Endometrium (tissue), 2 donors: ENCODE data around the gene CAB39L.

Experiments used
- FAIRE-seq: peaks from 2 replicates; lab custom pipeline; 2012; peaks lifted over from hg19 to GRCh38; lab: Jason Lieb, UNC
- donor health status: control.
- donor health status: control.

Gene CAB39L

GRCh38 chr13:49399801-49400472, 43.9 kb downstream of the CAB39L start:
- no peak for FAIRE-seq

GRCh38 chr13:49395878-49396380, 47.9 kb downstream of the CAB39L start:
- no peak for FAIRE-seq

GRCh38 chr13:49395451-49395865, 48.4 kb downstream of the CAB39L start:
- FAIRE-seq: no peak

DNA sequence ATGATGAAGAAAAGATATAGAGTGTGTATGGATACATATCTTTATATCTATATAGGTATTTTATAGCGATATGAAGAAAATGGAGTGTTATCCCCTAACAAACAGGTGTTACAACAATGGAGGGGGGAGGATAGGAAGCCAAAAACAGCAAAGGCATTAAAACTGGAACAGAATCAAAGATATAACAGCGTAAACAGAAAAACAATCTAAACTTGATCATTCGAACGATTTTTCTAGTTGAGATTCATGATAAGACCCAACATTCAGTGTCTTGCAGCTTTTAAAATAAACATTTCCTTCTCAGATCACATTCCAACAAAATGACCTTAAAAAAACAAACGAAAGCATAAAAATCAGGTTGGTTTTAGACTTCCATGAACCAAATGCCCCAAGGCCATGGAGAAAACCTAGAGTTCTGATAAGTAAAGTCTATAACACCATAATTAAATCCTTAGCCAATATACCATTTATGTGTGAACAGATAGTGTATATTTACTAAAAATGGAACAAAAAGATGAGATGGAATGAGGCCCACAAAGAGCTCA, 55.7 kb downstream of the CAB39L start:
- FAIRE-seq: no peak

DNA sequence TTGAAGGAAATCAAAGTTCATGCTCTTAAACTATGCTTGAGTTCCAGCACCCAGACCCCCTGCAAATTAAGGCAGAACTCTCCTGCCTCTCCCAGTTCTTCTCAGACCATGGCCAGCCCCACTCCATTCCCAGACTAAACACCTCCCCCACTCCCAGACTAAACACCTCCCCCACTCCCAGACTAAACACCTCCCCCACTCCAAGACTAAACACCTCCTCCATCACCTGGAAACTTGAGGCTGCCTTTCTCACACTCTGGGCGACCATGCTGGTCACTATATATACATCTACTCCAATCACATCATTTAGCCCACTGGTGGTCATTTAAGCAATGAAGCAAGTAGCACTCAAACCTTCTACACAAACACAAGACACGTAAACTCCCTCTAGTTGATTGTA, 57.2 kb downstream of the CAB39L start:
- FAIRE-seq: no peak

DNA sequence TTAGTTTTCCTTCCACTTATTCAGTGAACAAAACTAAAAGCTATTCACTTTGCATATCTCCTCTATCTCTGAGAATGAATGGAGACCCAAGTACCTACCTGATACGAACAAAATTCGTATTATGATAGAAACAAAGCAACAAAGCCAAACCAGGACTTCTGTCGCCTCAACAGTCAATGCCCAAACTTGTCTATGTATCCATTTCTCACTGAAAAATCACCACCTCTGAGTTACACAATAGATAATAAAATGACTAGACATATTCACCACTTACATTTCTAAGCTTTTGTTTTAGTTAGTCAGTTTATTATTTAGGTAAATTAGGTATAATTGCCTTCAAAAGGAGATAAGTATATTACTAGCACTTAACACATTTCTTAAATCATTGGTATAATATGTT, 67.7 kb downstream of the CAB39L start:
- FAIRE-seq: no peak

DNA sequence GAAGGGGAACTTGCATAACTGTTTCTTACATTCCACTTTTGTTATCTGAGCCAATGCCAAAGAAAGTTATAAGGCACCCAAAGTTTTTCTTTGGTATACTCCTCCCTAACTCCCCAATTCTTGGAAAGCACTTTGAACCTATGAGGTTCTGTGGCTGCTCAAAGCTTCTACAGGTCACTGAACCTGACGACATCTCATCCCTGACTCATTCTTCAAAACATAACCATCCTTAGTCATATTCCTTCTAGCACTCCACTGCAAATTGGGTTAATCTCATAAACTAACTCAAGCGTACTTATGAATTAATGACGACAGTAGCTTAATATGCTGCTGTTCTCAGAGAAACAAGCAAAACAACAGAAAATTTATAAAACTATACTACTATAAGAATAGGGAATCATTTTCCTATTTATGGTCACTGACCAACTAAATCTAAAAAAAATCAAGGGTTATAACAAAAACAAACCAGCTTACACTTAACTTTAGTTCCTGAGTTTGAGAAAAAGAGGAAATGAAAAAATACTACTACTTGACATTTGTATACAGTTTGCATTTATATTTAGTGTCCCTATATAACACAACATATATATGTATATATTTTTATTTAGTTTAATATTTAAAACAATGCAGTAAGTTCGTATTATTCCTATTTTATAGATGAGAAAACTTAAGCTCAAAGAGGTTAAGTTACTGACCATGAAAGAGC, 69.1 kb downstream of the CAB39L start:
- FAIRE-seq: peak; percentile 46

DNA sequence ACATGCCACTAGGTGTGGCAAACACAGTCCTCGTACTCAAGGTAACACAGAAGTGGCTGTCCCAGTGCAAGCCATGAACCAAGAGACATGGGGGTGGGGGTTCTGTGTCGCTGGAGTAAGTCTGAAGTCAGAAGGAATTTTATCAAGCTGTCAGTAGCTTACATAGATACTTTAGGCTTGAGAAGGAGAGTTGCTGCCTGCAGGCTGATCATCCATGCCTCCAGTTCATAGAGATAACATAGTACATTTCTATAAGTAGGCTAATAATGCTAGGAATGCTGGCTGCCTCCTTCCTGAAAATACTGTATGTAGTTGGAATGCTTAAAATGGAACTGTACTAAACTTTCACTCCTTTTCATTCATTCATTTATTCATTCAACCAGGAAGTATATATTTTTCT, 70.1 kb downstream of the CAB39L start:
- no peak for FAIRE-seq

DNA sequence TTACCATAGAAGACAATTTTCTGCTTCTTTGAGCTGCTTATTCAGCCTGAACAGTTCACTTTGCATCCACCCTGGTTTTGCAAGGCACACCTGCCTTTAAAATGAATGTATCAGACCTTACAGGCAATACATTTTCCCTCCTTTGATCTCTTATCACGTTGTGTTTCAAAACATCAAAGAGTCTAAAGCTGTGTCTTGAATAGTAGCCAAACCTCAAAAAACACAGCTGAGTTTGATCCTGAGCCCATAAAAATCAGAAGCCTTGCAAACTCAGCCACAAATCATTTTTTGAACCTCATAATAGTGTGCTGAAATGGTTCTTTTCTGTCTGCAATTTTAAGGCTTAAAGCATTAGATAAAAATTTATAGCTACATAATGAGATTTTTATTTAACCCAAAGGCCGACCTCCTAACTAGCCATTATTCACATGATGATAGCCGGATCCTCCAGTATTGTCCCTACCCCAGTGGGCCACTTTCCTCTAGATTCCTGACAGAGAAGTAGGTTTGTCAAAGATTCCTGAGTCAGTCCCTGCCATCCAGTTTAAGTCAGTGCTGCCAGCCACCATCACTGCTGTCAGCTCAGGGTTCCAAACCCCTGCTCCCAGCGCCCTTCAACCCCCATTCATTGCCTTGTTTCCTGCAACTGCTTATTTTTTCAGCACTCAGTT, 71.8 kb downstream of the CAB39L start:
- FAIRE-seq: peak; percentile 53

DNA sequence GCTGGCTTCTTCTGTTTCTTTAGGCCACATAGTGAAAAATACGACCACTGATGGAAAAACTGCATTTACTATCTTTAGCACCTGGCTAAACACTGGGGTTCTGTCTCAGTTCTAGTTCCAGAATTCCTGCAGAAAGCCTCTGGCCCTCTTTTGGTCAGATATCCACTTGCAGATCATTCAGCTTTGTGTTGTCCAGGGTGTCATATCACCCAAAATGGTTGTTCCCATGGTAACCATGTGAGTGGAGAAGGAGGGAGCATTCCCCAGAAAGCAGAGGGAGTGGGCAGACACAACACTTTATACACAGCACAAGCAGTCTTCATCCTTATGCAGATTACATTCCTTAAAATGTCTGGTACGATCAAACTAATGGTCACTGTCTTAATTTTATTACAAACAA, 73.5 kb downstream of the CAB39L start:
- FAIRE-seq: no peak

GRCh38 chr13:49369866-49370265, 74.0 kb downstream of the CAB39L start:
- FAIRE-seq: no peak

DNA sequence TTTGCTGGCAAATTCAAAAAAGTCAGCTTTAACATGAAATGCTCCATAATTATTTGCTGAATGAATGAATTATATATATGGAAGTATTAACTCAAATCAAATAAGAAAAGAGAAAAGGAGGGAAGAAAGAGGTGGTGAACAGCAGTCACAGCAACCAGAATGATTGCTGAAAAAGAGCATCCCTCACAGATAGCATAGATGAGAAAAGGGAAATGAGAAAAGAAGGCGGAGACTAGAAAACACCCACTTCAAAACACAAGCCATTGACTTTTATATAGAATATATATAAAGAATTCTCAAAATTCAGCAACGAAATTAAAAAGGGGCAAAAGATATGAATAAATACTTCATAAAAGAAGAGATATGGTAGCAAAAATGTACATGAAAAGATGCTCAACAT, 75.2 kb downstream of the CAB39L start:
- FAIRE-seq: no peak

GRCh38 chr13:49367640-49368422, 76.0 kb downstream of the CAB39L start:
- FAIRE-seq: no peak

DNA sequence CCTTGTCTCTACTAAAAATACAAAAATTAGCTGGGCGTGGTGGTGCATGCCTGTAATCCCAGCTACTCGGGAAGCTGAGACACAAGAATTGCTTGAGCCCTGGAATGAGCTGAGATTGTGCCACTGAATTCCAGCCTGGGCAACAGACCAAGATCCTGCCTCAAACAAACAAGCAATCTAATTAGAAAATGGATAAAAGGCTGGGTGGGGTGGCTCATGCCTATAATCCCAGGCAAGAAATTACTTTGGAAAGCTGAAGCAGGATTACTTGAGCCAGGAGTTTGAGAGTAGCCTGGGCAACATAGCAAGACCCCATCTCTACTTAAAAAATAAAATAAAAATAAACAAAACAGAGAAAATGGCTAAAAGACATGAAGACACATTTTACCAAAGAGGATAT, 77.0 kb downstream of the CAB39L start:
- no peak for FAIRE-seq

- FAIRE-seq: no peak
These were observed 86.2 kb downstream of the CAB39L start for GRCh38 chr13:49357694-49358093.

- FAIRE-seq: no peak
These were observed 87.6 kb downstream of the CAB39L start for GRCh38 chr13:49356223-49356622.

DNA sequence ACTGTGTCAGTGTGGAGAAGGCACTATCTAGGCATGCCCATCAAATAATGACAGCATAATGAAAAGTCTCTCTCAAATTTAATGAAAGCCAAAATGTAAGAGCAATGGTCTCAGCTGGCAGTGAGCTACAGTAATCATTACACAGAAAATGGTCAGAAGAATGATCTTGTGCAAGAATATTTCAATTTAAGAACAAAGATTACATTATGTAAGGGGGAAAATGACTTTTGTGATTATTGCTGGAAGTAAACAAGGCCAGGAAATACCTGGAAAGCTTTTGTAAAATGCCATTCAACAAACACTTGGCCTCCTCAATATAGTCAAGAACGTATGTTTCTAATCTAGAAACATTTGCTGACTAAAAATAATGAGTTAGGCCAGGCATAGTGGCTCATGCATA, 89.1 kb downstream of the CAB39L start:
- no peak for FAIRE-seq

- FAIRE-seq: no peak
These were observed 90.0 kb downstream of the CAB39L start for GRCh38 chr13:49353908-49354307.

- FAIRE-seq: no peak
These were observed 92.0 kb downstream of the CAB39L start for GRCh38 chr13:49351871-49352270.

DNA sequence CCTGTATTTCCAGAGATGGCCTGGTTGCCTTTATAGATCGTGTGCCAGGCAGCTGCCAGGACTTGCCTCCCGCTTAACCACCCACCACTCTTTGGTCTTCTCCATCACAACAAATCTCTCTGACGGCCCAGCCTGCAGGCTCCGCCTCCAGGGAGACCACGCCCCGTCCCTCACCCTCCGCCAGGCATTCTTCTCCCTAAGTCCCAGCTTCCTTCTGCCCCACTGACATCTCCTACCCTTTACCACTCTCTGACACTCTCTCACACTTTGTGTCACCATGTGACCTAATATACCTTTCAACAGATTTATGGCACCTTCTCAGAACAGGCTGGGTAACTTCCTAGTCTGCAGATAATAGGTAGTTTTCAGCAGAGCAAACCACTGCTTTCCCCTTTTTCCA, 95.1 kb downstream of the CAB39L start:
- no peak for FAIRE-seq

GRCh38 chr13:49347650-49348385, 96.0 kb downstream of the CAB39L start:
- no peak for FAIRE-seq
